ENCODE measurements around the gene HOXC5.
A peak's percentile ranks its signal among the peaks of the same experiment; 100 is the strongest.
"Not testable (repeated sequence)": the region's sequence is repeated elsewhere in the genome, so short reads cannot be mapped to it uniquely, and the experiment has no call there.

Gene HOXC5

GRCh38 chr12:54060975-54061778, 28.3 kb downstream of the HOXC5 start:
- no peak for DNase-seq (ENCODE audit: low read depth in 3 of 3, low spot score in 1 of 3)

GRCh38 chr12:54065677-54066076, 32.8 kb downstream of the HOXC5 start:
- no peak for DNase-seq (ENCODE audit: low read depth in 3 of 3, low spot score in 1 of 3)

GRCh38 chr12:54066408-54066807, 33.6 kb downstream of the HOXC5 start:
- DNase-seq (ENCODE audit: low read depth in 3 of 3, low spot score in 1 of 3): no peak

GRCh38 chr12:54068418-54069070, 35.7 kb downstream of the HOXC5 start:
- DNase-seq (ENCODE audit: low read depth in 3 of 3, low spot score in 1 of 3): no peak

GRCh38 chr12:54071942-54072341, 39.1 kb downstream of the HOXC5 start:
- DNase-seq (ENCODE audit: low read depth in 3 of 3, low spot score in 1 of 3): no peak

- DNase-seq (ENCODE audit: low read depth in 3 of 3, low spot score in 1 of 3): no peak
Measured at GRCh38 chr12:54074308-54074707, 41.5 kb downstream of the HOXC5 start.

GRCh38 chr12:54075409-54075808, 42.6 kb downstream of the HOXC5 start:
- DNase-seq (ENCODE audit: low read depth in 3 of 3, low spot score in 1 of 3): no peak

- no peak for DNase-seq (ENCODE audit: low read depth in 3 of 3, low spot score in 1 of 3)
Measured at GRCh38 chr12:54075974-54076373, 43.1 kb downstream of the HOXC5 start.

GRCh38 chr12:54077843-54078242, 45.0 kb downstream of the HOXC5 start:
- not testable (repeated sequence) for DNase-seq (ENCODE audit: low read depth in 3 of 3, low spot score in 1 of 3)

GRCh38 chr12:54079115-54079514, 46.3 kb downstream of the HOXC5 start:
- not testable (repeated sequence) for DNase-seq (ENCODE audit: low read depth in 3 of 3, low spot score in 1 of 3)

GRCh38 chr12:54080008-54080924, 47.4 kb downstream of the HOXC5 start:
- not testable (repeated sequence) for DNase-seq (ENCODE audit: low read depth in 3 of 3, low spot score in 1 of 3)

- DNase-seq (ENCODE audit: low read depth in 3 of 3, low spot score in 1 of 3): not testable (repeated sequence)
Measured at GRCh38 chr12:54081053-54081514, 48.2 kb downstream of the HOXC5 start.

GRCh38 chr12:54081581-54082396, 48.9 kb downstream of the HOXC5 start:
- DNase-seq (ENCODE audit: low read depth in 3 of 3, low spot score in 1 of 3): not testable (repeated sequence)

- DNase-seq (ENCODE audit: low read depth in 3 of 3, low spot score in 1 of 3): peak in 1 of 3 donors; percentile 18
Measured at GRCh38 chr12:54082397-54082892, 49.6 kb downstream of the HOXC5 start.

Measured in stimulated activated CD4-positive, alpha-beta T cell treated with anti-CD3 and anti-CD28 coated beads, TNF-alpha, amount 100 ng/mL, for 1 hour (primary cell).